Natural killer cell (primary cell): ENCODE results near the gene PSPN. TPM values are rescaled to one million over a fixed set of nuclear protein-coding genes. Genes with fewer than 3 reads are reported as not detected.

Experiments
- ATAC-seq, 3 donors: fragments of 150-1000 bp in 2 of 3; fragments of 200-7000 bp in 1 of 3; cut with Tn5 transposase; 1 replicate in 1 of 3; 2 replicates in 2 of 3; pipeline ENCODE4 v1.10.0; 2021; ENCODE audit warnings: mild to moderate bottlenecking in 2 of 3, moderate library complexity in 2 of 3
- DNase-seq, 2 donors: peaks; one replicate each; pipeline versions ENCODE4 v3.0.0 to v3.0.0-alpha.2; 2013 to 2021; ENCODE audit warnings: mixed read lengths in 1 of 2
- H3K27ac ChIP-seq: one replicate; pipeline ENCODE4 v1.5.1; 2013; ENCODE audit warnings: mild to moderate bottlenecking, low read length
- H3K27me3 ChIP-seq: one replicate; pipeline ENCODE4 v1.6.1; 2013; ENCODE audit warnings: low read length; ENCODE audit not compliant: control insufficient read depth, insufficient read depth
- H3K36me3 ChIP-seq: one replicate; pipeline ENCODE4 v1.6.1; 2013; ENCODE audit warnings: low read length; ENCODE audit not compliant: control insufficient read depth, insufficient read depth
- H3K4me1 ChIP-seq: one replicate; pipeline ENCODE4 v1.6.1; 2013; ENCODE audit warnings: low read length; ENCODE audit not compliant: control insufficient read depth, insufficient read depth
- H3K4me3 ChIP-seq: one replicate; pipeline ENCODE4 v1.5.1; 2013; ENCODE audit warnings: low read length
- H3K9me3 ChIP-seq: one replicate; pipeline ENCODE4 v1.6.1; 2013; ENCODE audit warnings: low read length; ENCODE audit not compliant: control insufficient read depth, insufficient read depth
- H3K27ac Mint-ChIP-seq, 2 donors: one replicate each; pipeline ENCODE4 v1.8.0; 2022; ENCODE audit warnings: mild to moderate bottlenecking in 2 of 2, mixed read lengths in 2 of 2, moderate library complexity in 1 of 2
- H3K27me3 Mint-ChIP-seq, 2 donors: one replicate each; pipeline ENCODE4 v1.8.0; 2022; ENCODE audit warnings: low read depth in 2 of 2, mixed read lengths in 2 of 2
- H3K36me3 Mint-ChIP-seq: one replicate; pipeline ENCODE4 v1.8.0; 2022; ENCODE audit warnings: mixed read lengths
- H3K4me1 Mint-ChIP-seq, 2 donors: one replicate each; pipeline ENCODE4 v1.8.0; 2022; ENCODE audit warnings: mixed read lengths in 2 of 2
- H3K4me3 Mint-ChIP-seq: one replicate; pipeline ENCODE4 v1.8.0; 2022; ENCODE audit warnings: mild to moderate bottlenecking, moderate library complexity, mixed read lengths
- H3K9me3 Mint-ChIP-seq, 2 donors: one replicate each; pipeline ENCODE4 v1.8.0; 2022; ENCODE audit warnings: mixed read lengths in 2 of 2
- whole genome bisulfite sequencing: methylation state at CpG from one replicate; pipeline ENCODE4 v1.1.7; 2013; ENCODE audit warnings: missing lambda C conversion rate; ENCODE audit not compliant: insufficient coverage; 5-methylcytosine and 5-hydroxymethylcytosine counted together
- intact Hi-C: fragments of 100-400 bp; cut with micrococcal nuclease; formaldehyde crosslinking; loops from one replicate; pipeline ENCODE4 v1.14.2; 2022
- total RNA-seq, 4 donors: library from RNA; stranded (reverse); fragments of 120-200 nt in 1 of 4; gene quantifications; one replicate each; pipeline versions ENCODE4 v1.2.3 to v1.2.4, GENCODE V29; 2013 to 2022
- TF ChIP-seq, protein P1 (sequence below): fragments of 200-600 bp; IDR thresholded peaks from one replicate; pipeline ENCODE4 v1.8.0; 2022; ENCODE audit warnings: antibody characterized with exemption

PSPN gene
- total RNA-seq, 3 donors from 2014 or later (not counting 1 experiment from before 2014, with no cell fraction given) = 0.82 to 1.1 (median 1.0) TPM

GRCh38 chr19:6394831-6395230, 19.1 kb upstream of the PSPN start:
- Mint-ChIP-seq H3K4me1 (peaks cover 22 to 30% of the 10 kb centered on the region in 2 donors), H3K27me3 (no peaks in the 10 kb centered on the region), H3K4me3 (peak overlapping the region; percentile 97), H3K27ac (peak overlapping the region; percentile 31 to 97), H3K36me3 (no peaks in the 10 kb centered on the region), H3K9me3 (no peaks in the 10 kb centered on the region)
- Histone ChIP-seq H3K4me3 (no peak overlapping the region), H3K4me1 (peaks cover 18% of the 10 kb centered on the region), H3K9me3 (no peaks in the 10 kb centered on the region), H3K36me3 (peaks cover 5% of the 10 kb centered on the region), H3K27me3 (no peaks in the 10 kb centered on the region), H3K27ac (no peak overlapping the region)
- ATAC-seq (no peak), DNase-seq (no peak)
- WGBS = 97% methylated on average over 3 of the region's 3 CpGs
- TF ChIP-seq, protein P1, sequence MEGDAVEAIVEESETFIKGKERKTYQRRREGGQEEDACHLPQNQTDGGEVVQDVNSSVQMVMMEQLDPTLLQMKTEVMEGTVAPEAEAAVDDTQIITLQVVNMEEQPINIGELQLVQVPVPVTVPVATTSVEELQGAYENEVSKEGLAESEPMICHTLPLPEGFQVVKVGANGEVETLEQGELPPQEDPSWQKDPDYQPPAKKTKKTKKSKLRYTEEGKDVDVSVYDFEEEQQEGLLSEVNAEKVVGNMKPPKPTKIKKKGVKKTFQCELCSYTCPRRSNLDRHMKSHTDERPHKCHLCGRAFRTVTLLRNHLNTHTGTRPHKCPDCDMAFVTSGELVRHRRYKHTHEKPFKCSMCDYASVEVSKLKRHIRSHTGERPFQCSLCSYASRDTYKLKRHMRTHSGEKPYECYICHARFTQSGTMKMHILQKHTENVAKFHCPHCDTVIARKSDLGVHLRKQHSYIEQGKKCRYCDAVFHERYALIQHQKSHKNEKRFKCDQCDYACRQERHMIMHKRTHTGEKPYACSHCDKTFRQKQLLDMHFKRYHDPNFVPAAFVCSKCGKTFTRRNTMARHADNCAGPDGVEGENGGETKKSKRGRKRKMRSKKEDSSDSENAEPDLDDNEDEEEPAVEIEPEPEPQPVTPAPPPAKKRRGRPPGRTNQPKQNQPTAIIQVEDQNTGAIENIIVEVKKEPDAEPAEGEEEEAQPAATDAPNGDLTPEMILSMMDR = no peak
- intact Hi-C loops = no loop called here

DNA sequence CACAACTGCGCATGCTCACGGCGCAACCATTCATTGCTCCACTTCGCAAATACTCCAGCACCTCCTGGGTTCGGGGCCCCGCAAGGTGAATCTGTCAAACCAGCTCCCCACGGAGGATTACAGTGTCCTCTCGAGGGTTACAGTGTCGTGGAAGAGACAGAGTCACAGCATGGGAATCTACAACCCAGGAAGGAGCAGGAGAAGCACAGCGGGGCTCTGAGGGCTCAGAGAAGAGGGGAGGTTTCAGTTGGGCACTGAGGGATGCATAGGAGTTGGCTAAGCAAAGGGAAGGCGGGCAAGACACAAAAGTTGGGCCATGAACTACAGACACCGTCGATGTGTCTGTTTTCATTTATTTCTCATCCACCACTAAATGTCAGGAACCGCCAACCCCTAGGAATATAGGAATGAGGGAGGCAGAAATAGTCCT, 18.3 kb upstream of the PSPN start:
- no peaks in the 10 kb centered on the region for H3K9me3 ChIP-seq
- intact Hi-C loops = loop anchor here (1.0 kb wide), 2 partner anchors 21 to 31 kb away; no protein-coding TSS in a partner anchor
- peaks cover 22 to 30% of the 10 kb centered on the region in 2 donors for H3K4me1 Mint-ChIP-seq
- H3K27ac Mint-ChIP-seq = peak overlapping the region; percentile 96 to 97
- H3K4me1 ChIP-seq = peaks cover 18% of the 10 kb centered on the region
- peak overlapping the region; percentile 97 for H3K4me3 Mint-ChIP-seq
- H3K27me3 Mint-ChIP-seq = no peaks in the 10 kb centered on the region
- TF ChIP-seq, protein P1 = no peak
- H3K9me3 Mint-ChIP-seq = no peaks in the 10 kb centered on the region
- peaks cover 12% of the 10 kb centered on the region for H3K36me3 ChIP-seq
- no peaks in the 10 kb centered on the region for H3K27me3 ChIP-seq
- peak in 1 of 3 donors; percentile 28 for ATAC-seq
- peak overlapping the region; percentile 89 for H3K4me3 ChIP-seq
- WGBS = 10% methylated on average over 10 of the region's 14 CpGs
- peak in 1 of 2 donors; percentile 89 for DNase-seq
- H3K27ac ChIP-seq = peak overlapping the region; percentile 96
- no peaks in the 10 kb centered on the region for H3K36me3 Mint-ChIP-seq

GRCh38 chr19:6393074-6393982, 17.6 kb upstream of the PSPN start, which contains the start of gene GTF2F1:
GTF2F1 (minus strand) TSS chr19:6393164; CDS start chr19:6392995, 169 bp downstream.
- peaks cover 23 to 30% of the 10 kb centered on the region in 2 donors for H3K4me1 Mint-ChIP-seq
- H3K27me3 Mint-ChIP-seq = no peaks in the 10 kb centered on the region
- peak; percentile 89 to 98 for DNase-seq
- H3K9me3 Mint-ChIP-seq = no peaks in the 10 kb centered on the region
- no peaks in the 10 kb centered on the region for H3K36me3 Mint-ChIP-seq
- Histone ChIP-seq H3K4me1 (peaks cover 18% of the 10 kb centered on the region), H3K4me3 (peak within 1 kb of the TSS; percentile 89), H3K9me3 (no peaks in the 10 kb centered on the region), H3K36me3 (peaks cover 19% of the 10 kb centered on the region), H3K27ac (peak within 1 kb of the TSS; percentile 96), H3K27me3 (no peaks in the 10 kb centered on the region)
- H3K4me3 Mint-ChIP-seq = peak within 1 kb of the TSS; percentile 97
- intact Hi-C loops = loop anchor here (1.0 kb wide), 2 partner anchors 20 to 32 kb away; no protein-coding TSS in a partner anchor
- TF ChIP-seq, protein P1 = no peak
- WGBS = under 1% methylated on average over 69 of the region's 69 CpGs
- H3K27ac Mint-ChIP-seq = peak within 1 kb of the TSS; percentile 96 to 97
- peak; percentile 86 to 91 (median 87) for ATAC-seq
